ENCODE data around the gene SLC10A7. TPM values are rescaled to one million over a fixed set of nuclear protein-coding genes. Genes with fewer than 3 reads are reported as not detected.

The SLC10A7 gene
- total and polyA plus RNA-seq, 2 donors (not counting 1 experiment from before 2014, with no cell fraction given) = 5.7 to 18.3 TPM

DNA sequence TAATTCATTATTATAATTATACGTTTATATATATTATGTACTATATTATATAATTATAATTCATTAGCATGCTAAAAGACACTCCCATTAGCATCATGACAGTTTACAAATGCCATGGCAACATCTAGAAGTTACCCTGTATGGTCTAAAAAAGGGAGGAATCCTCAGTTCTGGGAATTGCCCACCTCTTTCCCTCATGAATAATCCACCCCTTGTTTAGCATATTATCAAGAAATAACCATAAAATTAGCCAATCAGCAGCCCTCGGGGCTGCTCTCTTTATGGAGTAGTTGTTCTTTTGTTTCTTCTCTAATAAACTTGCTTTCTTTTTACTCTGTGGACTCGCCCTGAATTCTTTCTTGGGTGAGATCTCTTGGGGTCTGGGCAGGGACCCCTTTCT, 42.8 kb upstream of the SLC10A7 start:
- Histone ChIP-seq H3K27ac (ENCODE audit: low read length in 2 of 2) (no peak overlapping the region), H3K9me3 (ENCODE audit: control extremely low read depth in 1 of 3, control insufficient read depth in 2 of 3, insufficient read depth in 1 of 3, low read length in 2 of 3) (no peaks in the 10 kb centered on the region), H2AFZ (ENCODE audit: insufficient read depth, low read depth, low read length, poor library complexity, severe bottlenecking) (no peak overlapping the region), H3K4me3 (ENCODE audit: control extremely low read depth in 1 of 5, extremely low read depth in 1 of 5, insufficient read depth in 1 of 5, low read depth in 2 of 5, low read length in 4 of 5) (no peak overlapping the region), H3K4me1 (ENCODE audit: control insufficient read depth in 2 of 2, insufficient read depth in 2 of 2, low read length in 2 of 2) (no peaks in the 10 kb centered on the region), H3K36me3 (replicated peaks in 1 of 2; ENCODE audit: control extremely low read depth in 1 of 2, control insufficient read depth in 1 of 2, extremely low read depth in 1 of 2, insufficient read depth in 2 of 2, low read length in 1 of 2) (no peaks in the 10 kb centered on the region), H3K79me2 (ENCODE audit: control insufficient read depth, insufficient read depth, low read length) (no peaks in the 10 kb centered on the region), H4K20me1 (ENCODE audit: control insufficient read depth, insufficient read depth, low read length, poor library complexity, severe bottlenecking) (no peaks in the 10 kb centered on the region), H3K9ac (ENCODE audit: low read length) (no peak overlapping the region), H3K27me3 (replicated peaks in 1 of 4; ENCODE audit: control extremely low read depth in 1 of 4, control insufficient read depth in 3 of 4, insufficient read depth in 4 of 4, low read length in 3 of 4) (peaks cover 0 to 7% (median 0%) of the 10 kb centered on the region in 4 experiments), H3K4me2 (replicated peaks; ENCODE audit: low read depth, low read length, poor library complexity, severe bottlenecking) (no peak overlapping the region)
- POLR2A ChIA-PET = no interaction called here
- no peak for TF ChIP-seq EZH2 (IDR thresholded peaks at IDR 0.05; ENCODE audit: borderline replicate concordance, insufficient read depth, low read depth, low read length, poor library complexity, severe bottlenecking)
- TF ChIP-seq, protein P1, sequence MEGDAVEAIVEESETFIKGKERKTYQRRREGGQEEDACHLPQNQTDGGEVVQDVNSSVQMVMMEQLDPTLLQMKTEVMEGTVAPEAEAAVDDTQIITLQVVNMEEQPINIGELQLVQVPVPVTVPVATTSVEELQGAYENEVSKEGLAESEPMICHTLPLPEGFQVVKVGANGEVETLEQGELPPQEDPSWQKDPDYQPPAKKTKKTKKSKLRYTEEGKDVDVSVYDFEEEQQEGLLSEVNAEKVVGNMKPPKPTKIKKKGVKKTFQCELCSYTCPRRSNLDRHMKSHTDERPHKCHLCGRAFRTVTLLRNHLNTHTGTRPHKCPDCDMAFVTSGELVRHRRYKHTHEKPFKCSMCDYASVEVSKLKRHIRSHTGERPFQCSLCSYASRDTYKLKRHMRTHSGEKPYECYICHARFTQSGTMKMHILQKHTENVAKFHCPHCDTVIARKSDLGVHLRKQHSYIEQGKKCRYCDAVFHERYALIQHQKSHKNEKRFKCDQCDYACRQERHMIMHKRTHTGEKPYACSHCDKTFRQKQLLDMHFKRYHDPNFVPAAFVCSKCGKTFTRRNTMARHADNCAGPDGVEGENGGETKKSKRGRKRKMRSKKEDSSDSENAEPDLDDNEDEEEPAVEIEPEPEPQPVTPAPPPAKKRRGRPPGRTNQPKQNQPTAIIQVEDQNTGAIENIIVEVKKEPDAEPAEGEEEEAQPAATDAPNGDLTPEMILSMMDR (IDR thresholded peaks at IDR 0.05) = no peak
- H3K4me1 Mint-ChIP-seq = no peaks in the 10 kb centered on the region
- H3K27ac Mint-ChIP-seq = no peak overlapping the region
- no peak overlapping the region for H3K4me3 Mint-ChIP-seq
- DNase-seq (no peak), ATAC-seq (ENCODE audit: low read depth) (no peak)
- CTCF ChIA-PET = no interaction called here
- no CpG with 5 or more reads among the region's 3 CpGs for WGBS (ENCODE audit: insufficient coverage)
- intact Hi-C loops (cut with micrococcal nuclease) = no loop called here
- no peaks in the 10 kb centered on the region for H3K9me3 Mint-ChIP-seq (ENCODE audit: insufficient read depth)
- H3K27me3 Mint-ChIP-seq = peaks cover 31% of the 10 kb centered on the region

DNA sequence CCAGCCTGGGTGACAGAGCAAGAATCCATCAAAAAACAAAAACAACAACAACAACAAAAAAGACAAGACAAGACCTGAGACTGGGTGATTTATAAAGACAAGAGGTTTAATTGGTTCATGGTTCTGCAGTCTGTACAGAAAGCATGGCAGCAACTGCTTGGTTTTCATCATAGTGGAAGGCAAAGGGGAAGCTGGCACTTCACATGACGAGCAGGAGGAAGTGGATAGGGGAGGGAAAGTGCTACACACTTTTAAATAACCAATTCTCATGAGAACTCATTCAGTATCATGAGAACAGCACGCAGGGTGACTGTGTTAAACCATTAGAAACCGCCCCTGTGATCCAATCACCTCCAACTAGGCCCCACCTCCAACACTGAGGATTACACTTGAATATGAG, 28.4 kb upstream of the SLC10A7 start:
- no peaks in the 10 kb centered on the region for H4K20me1 ChIP-seq (ENCODE audit: control insufficient read depth, insufficient read depth, low read length, poor library complexity, severe bottlenecking)
- Mint-ChIP-seq H3K4me1 (no peaks in the 10 kb centered on the region), H3K4me3 (no peak overlapping the region), H3K27me3 (peaks cover 4% of the 10 kb centered on the region), H3K27ac (no peak overlapping the region), H3K9me3 (ENCODE audit: insufficient read depth) (no peaks in the 10 kb centered on the region)
- H3K36me3 ChIP-seq (replicated peaks in 1 of 2; ENCODE audit: control extremely low read depth in 1 of 2, control insufficient read depth in 1 of 2, extremely low read depth in 1 of 2, insufficient read depth in 2 of 2, low read length in 1 of 2) = no peaks in the 10 kb centered on the region
- H3K4me2 ChIP-seq (replicated peaks; ENCODE audit: low read depth, low read length, poor library complexity, severe bottlenecking) = no peak overlapping the region
- no peaks in the 10 kb centered on the region for H3K4me1 ChIP-seq (ENCODE audit: control insufficient read depth in 2 of 2, insufficient read depth in 2 of 2, low read length in 2 of 2)
- ChIA-PET POLR2A (no interaction called here), CTCF (no interaction called here)
- ATAC-seq (ENCODE audit: low read depth) (no peak), DNase-seq (no peak)
- no peak overlapping the region for H3K9ac ChIP-seq (ENCODE audit: low read length)
- WGBS (ENCODE audit: insufficient coverage) = no CpG with 5 or more reads among the region's 3 CpGs
- H3K9me3 ChIP-seq (ENCODE audit: control extremely low read depth in 1 of 3, control insufficient read depth in 2 of 3, insufficient read depth in 1 of 3, low read length in 2 of 3) = peaks cover 0 to 13% (median 0%) of the 10 kb centered on the region in 3 donors
- no peak overlapping the region for H3K27ac ChIP-seq (ENCODE audit: low read length in 2 of 2)
- no peak for TF ChIP-seq EZH2 (IDR thresholded peaks at IDR 0.05; ENCODE audit: borderline replicate concordance, insufficient read depth, low read depth, low read length, poor library complexity, severe bottlenecking)
- TF ChIP-seq, protein P1 (IDR thresholded peaks at IDR 0.05) = no peak
- H3K79me2 ChIP-seq (ENCODE audit: control insufficient read depth, insufficient read depth, low read length) = no peaks in the 10 kb centered on the region
- H3K4me3 ChIP-seq (ENCODE audit: control extremely low read depth in 1 of 5, extremely low read depth in 1 of 5, insufficient read depth in 1 of 5, low read depth in 2 of 5, low read length in 4 of 5) = no peak overlapping the region
- no peak overlapping the region for H2AFZ ChIP-seq (ENCODE audit: insufficient read depth, low read depth, low read length, poor library complexity, severe bottlenecking)
- intact Hi-C loops (cut with micrococcal nuclease) = no loop called here
- H3K27me3 ChIP-seq (replicated peaks in 1 of 4; ENCODE audit: control extremely low read depth in 1 of 4, control insufficient read depth in 3 of 4, insufficient read depth in 4 of 4, low read length in 3 of 4) = peaks cover 0 to 2% (median 0%) of the 10 kb centered on the region in 4 experiments

Data from B cell (primary cell).